ENCODE data around the gene MSL3B.

Gene MSL3B

GRCh38 chr2:233831861-233832260, 36.3 kb downstream of the MSL3B start:
- DNase-seq: no peak
- intact Hi-C loops (cut with micrococcal nuclease): no loop called here
- Mint-ChIP-seq H3K27me3 (no peaks in the 10 kb centered on the region), H3K4me3 (no peak overlapping the region), H3K36me3 (ENCODE audit: low read depth) (peaks cover 21% of the 10 kb centered on the region), H3K4me1 (ENCODE audit: low read depth) (no peaks in the 10 kb centered on the region), H3K27ac (no peak overlapping the region), H3K9me3 (no peaks in the 10 kb centered on the region)
- ATAC-seq: no peak
- no peak for TF ChIP-seq CTCF (IDR thresholded peaks at IDR 0.05)
- POLR2A ChIA-PET: interaction anchor here (1.3 to 1.7 kb wide), 2 partner anchors 10 to 12 kb away, joined by 4 to 5 read pairs; no protein-coding TSS in a partner anchor
- CTCF ChIA-PET: interaction anchor here (2.1 kb wide), 1 partner anchor 25 kb away, joined by 6 read pairs; no protein-coding TSS in a partner anchor

GRCh38 chr2:233831011-233831721, 37.0 kb downstream of the MSL3B start:
- Mint-ChIP-seq H3K4me3 (no peak overlapping the region), H3K36me3 (ENCODE audit: low read depth) (peaks cover 15% of the 10 kb centered on the region), H3K4me1 (ENCODE audit: low read depth) (no peaks in the 10 kb centered on the region), H3K9me3 (no peaks in the 10 kb centered on the region), H3K27ac (no peak overlapping the region), H3K27me3 (peaks cover 2% of the 10 kb centered on the region)
- ChIA-PET CTCF (no interaction called here), POLR2A (no interaction called here)
- no peak for DNase-seq
- intact Hi-C loops (cut with micrococcal nuclease): no loop called here
- no peak for TF ChIP-seq CTCF (IDR thresholded peaks at IDR 0.05)
- ATAC-seq: no peak

GRCh38 chr2:233830111-233830802, 37.9 kb downstream of the MSL3B start:
- Mint-ChIP-seq H3K27ac (no peak overlapping the region), H3K9me3 (no peaks in the 10 kb centered on the region)
- POLR2A ChIA-PET: no interaction called here

GRCh38 chr2:233829193-233830110, 38.7 kb downstream of the MSL3B start:
- ATAC-seq (no peak), DNase-seq (no peak)
- CTCF ChIA-PET: no interaction called here
- H3K4me3 Mint-ChIP-seq: no peak overlapping the region
- H3K36me3 Mint-ChIP-seq (ENCODE audit: low read depth): no peaks in the 10 kb centered on the region
- intact Hi-C loops (cut with micrococcal nuclease): no loop called here
- no peak overlapping the region for H3K27ac Mint-ChIP-seq
- POLR2A ChIA-PET: no interaction called here
- H3K9me3 Mint-ChIP-seq: no peaks in the 10 kb centered on the region
- no peak for TF ChIP-seq CTCF (IDR thresholded peaks at IDR 0.05)
- H3K27me3 Mint-ChIP-seq: peaks cover 2% of the 10 kb centered on the region
- no peaks in the 10 kb centered on the region for H3K4me1 Mint-ChIP-seq (ENCODE audit: low read depth)

More at GRCh38 chr2:233830111-233830802, 37.9 kb downstream of the MSL3B start:
- Mint-ChIP-seq H3K27me3 (peaks cover 2% of the 10 kb centered on the region), H3K4me1 (ENCODE audit: low read depth) (no peaks in the 10 kb centered on the region), H3K36me3 (ENCODE audit: low read depth) (peaks cover 6% of the 10 kb centered on the region), H3K4me3 (no peak overlapping the region)
- CTCF ChIA-PET: no interaction called here
- DNase-seq: no peak
- no peak for TF ChIP-seq CTCF (IDR thresholded peaks at IDR 0.05)
- ATAC-seq: no peak
- intact Hi-C loops (cut with micrococcal nuclease): no loop called here

All from activated CD8-positive, alpha-beta T cell treated with anti-CD3 and anti-CD28 coated beads for 36 hours (primary cell).